ENCODE results near the gene NT5C3A.

The NT5C3A gene

DNA sequence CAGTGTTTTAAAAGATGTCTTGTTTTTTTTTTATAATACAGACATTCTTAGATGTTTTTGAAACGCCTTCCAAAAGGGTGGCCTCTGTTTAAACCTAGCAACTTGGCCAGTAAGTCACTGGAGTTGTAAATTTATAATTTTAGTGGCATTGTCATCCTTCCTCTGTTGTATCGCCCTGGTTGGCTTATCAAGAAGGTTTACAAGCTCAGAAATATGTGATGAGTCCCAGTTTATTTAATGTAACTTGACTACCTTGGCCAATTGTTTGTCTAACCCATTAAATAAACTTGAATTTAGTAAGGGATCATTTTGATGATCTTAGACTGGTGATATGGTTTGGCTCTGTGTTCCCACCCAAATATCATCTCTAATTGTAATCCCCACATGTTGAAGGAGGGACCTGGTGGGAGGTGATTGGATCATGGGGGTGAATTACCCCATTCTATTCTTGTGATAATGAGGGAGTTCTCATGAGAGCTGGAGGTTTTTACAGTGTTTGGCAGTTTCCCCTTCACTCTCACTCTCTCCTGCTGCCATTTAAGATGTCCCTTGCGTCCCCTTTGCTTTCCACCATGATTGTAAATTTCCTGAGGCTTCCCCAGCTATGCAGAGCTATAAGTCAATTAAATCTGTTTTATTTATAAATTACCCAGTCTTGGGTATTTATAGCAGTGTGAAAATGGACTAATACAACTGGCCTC, 13.4 kb upstream of the NT5C3A start:
- no peak for DNase-seq (ENCODE audit: low read depth in 2 of 2)

DNA sequence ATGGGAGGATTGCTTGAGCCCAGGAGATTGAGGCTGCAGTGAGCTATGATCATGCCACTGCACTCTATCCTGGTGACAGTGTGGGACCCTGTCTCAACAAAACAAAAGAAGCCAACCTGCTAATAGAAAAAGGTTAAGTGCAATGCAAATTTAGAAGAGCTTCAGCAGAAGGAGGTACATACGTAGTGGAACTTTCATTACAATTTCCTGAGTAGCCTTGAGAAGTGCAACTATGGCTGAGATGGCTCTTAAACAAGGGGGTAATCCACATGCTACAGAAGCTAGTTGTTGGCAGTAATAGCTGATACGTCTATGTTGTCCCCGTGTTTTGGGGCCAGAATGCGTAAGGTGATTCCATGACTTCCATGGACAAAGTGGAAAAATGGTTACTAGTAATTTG, 10.7 kb upstream of the NT5C3A start:
- no peak for DNase-seq (ENCODE audit: low read depth in 2 of 2)

DNA sequence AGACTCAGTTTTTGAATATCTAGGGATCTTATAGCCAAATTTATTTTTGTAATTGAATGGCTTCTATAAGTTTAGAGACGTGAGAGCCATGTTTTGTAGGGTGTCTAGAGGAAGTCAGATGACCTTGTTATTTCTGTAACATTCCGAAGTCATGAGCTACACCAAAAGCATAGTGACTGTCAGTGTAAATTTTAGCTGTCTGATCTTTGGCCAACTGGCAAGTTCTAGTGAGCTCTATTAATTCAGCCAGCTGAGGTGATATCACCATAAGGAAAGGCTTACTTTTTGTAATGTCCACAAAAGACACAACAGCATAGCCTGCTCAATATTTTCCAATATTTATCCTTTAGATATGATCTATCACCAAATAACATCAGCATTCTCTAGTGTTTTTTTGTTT, 9.9 kb upstream of the NT5C3A start:
- no peak for DNase-seq (ENCODE audit: low read depth in 2 of 2)

DNA sequence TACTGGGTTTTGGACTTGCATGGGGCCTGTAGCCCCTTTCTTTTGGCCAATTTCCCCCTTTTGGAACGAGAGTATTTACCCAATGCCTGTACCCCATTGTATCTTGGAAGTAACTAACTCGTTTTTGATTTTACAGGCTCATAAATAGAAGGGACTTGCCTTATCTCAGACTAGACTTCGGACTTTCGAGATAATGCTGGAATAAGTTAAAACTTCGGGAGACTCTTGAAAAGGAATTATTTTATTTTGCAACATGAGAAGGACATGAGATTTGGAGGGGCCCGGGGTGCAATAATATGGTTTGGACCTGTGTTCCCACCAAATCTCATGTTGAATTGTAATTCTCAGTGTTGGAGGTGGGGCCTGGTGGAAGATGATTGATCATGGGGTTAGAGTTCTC, 8.3 kb upstream of the NT5C3A start:
- DNase-seq (ENCODE audit: low read depth in 2 of 2): no peak

DNA sequence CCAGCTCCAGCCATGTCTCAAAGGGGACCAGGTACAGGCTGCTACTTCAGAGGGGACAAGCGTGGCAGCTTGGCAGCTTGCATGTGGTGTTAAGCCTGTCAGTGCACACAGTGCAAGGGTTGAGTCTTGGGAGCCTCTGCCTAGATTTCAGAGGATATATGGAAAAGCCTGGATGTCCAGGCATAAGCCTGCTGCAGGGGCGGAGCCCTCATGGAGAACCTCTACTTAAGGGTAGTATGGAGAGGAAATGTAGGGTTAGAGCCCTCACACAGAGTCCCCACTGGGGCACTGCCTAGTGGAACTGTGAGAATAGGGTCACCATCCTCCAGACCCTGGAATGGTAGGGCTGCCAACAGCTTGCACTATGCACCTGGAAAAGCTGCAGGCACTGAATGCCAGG, 7.7 kb upstream of the NT5C3A start:
- DNase-seq (ENCODE audit: low read depth in 2 of 2): no peak

DNA sequence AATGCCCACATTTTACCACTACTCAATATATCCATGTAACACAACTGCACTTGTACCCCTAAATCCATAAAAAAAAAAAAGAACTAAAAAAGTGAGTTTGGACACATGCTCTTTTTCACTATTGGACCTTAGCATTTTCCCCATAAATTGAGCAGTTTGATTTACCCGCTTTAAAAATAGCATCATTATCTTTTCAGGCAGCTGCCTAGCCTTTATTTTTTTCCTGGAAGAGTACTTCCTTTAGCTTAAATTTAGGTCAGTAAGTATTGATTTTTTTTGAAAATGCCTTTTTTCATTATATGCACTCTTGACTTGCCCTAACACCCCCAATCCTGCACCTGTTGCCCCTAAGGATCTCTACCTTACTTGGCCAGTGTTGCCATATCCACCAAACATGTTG, 5.3 kb upstream of the NT5C3A start:
- no peak for DNase-seq (ENCODE audit: low read depth in 2 of 2)

DNA sequence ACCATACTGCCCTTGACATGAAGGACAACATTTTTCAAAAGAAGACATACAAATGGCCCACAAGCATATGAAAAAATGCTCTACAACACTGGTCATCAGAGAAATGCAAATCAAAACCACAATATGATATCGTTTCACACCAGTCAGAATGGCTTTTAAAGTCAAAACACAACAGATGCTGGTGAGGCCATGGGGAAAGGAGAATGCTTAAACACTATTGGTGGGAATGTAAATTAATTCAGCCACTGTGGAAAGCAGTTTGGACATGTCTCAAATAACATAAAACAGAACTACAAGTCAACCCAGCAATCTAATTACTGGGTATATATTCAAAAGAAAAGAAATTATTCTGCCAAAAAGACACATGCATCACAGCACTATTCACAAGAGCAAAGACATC, 4.2 kb upstream of the NT5C3A start:
- DNase-seq (ENCODE audit: low read depth in 2 of 2): no peak

DNA sequence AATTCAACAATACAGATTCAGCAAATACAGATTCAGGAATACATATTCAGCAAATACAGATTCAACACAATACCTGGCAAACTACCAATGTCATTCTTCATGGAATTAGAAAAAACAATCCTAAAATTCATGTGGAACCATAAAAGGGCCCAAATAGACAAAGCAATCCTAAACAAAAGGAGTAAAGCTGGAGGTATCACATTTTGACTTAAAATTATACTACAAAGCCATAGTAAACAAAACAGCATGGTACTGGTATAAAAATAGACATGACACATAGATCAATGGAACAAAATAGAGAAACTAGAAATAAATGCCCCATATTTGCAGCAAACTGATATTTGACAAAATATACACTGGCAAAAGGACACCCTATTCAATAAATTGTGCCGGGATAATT, 3.4 kb upstream of the NT5C3A start:
- no peak for DNase-seq (ENCODE audit: low read depth in 2 of 2)

DNA sequence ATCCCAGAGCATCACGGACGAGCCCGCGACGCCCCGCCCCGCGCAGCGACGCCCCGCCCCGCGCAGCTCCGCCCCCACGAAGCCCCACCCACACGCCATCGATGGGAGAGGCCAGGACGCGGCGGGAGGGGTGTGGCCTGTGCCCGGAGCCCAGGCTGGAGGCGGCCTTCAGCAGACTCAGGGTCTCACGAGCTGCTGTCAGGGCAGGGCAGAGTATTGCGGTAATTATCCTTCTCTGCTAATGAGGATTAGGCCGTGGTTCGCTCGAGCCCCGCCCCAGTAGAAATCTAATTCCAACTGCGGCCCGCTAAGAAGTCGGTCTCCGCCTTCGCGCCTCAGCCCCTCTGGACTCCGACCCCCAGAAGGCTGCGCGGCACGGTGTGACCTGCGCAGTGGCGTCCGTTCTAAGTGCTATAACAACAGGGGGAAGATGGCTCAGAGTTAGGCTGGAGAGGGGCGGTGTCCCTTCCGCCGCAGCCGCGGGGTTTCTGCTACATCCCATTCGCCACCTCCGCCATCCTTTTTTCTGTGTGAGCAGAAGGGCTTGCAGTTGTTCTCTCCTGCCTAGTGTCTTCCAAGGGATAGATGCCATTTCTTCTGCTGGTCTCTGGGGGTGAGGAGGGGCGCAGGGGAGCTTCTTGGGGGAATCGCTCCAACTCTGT, 337 bp upstream of the NT5C3A start:
- peak; percentile 84 to 88 for DNase-seq (ENCODE audit: low read depth in 2 of 2)

DNA sequence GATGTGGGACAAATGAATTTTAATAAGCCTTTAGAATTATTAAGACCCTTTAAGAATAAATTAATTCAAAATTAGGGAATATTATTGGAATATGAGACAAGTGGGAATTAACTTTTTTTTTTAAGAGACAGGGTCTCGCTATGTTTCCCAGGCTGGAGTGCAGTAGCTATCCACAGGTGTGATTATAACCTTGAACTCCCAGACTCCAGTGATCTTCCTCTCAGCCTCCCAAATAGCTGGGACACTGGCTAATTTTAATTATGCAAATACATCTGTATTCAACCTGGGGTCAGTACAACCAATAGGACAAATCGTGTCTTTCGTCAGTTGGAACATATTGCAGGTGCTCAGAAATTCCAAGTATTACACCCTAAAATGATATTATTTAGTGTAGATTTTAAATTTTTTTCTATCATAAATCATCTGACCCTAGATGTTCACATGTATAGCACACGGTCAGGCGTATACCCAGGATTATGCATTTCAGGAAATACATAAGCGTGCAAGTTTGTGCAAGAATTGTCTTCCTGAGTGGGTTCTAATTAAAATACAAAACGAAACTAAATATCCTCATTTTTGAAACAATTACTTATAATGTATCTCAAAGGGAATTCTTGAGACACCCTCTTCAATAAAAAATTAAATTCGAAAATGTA, 1.2 kb downstream of the NT5C3A start:
- DNase-seq (ENCODE audit: low read depth in 2 of 2): no peak

DNA sequence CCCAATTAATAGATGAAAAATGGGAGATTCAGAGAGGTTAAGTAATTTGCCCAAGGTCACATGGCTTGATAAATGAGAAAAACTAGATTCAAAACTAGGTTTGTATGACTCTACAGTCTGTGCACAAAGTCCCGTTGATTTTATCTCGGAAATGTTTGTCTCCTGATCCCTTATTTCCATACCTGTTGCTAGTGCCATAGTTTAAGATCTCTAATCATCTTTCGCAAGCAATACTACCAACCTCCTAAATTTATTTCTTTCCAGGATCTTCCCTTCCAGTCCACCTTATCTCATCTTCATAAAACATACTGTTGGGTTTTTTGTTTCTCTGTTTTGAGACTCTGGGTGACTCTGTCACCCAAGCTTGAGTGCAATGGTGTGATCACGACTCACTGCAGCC, 2.9 kb downstream of the NT5C3A start:
- no peak for DNase-seq (ENCODE audit: low read depth in 2 of 2)

DNA sequence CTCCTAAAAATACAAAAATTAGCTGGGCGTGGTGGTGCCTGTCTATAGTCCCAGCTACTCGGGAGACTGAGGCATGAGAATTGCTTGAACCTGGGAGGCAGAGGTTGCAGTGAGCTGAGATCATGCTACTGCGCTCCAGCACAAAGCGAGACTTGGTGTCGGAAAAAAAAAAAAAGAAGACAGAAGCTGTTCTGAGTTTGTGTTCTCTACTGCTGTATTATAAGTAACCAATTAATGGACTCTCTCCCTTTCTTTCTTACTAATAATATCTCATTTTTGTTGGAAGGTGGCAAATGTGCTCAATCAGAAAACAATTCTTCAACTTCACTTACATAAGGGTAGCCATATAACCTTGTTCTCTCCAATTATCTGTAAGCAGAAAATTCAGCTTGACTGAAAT, 7.4 kb downstream of the NT5C3A start:
- DNase-seq (ENCODE audit: low read depth in 2 of 2): no peak

DNA sequence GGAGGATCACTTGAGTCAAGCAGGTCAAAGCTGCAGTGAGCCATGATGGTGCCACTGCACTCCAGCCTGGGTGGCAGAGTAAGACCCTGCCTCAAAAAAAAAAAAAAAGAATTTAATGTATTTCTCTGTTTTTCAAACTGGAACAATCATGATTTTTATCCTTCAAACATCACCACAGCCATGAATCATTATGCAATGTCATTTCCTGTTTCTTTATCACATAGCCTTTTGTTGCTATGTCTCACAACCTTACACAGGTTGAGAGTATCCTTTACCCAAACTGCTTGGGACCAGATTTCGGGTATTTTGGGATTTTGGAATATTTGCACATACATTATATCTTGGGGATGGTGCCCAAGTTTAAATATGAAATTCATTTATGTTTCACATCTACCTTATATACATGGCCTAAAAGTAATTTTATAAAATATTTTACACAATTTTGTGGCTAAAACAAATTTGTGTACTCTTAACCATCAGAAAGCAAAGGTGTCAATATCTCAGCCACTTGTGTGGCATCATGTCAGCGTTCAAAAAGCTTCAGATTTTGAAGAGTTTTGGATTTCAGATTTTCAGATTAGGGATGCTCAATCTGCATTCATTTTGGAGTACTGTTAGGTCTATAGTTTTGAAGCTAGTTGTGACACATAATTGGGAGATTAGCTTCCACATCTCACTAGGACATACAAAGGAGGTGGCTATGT, 8.2 kb downstream of the NT5C3A start:
- DNase-seq (ENCODE audit: low read depth in 2 of 2): no peak

DNA sequence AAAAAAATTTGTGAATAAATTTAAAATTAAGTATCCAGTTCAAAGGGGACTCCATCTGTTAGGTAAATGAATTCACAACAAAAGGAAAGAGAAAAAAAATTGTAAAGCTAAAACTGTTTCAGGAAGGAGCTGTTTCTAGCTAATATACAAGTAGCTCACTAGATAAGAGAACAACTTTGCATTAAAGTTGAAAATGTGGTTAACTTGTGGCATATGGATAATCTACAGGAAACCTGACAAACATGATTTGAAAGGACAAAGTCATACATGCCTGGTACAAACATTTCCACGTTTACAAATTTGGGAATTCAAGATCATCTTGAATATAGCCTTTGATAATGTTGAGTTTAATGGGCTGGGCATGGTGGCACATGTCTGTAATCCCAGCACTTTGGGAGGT, 8.9 kb downstream of the NT5C3A start:
- DNase-seq (ENCODE audit: low read depth in 2 of 2): no peak

DNA sequence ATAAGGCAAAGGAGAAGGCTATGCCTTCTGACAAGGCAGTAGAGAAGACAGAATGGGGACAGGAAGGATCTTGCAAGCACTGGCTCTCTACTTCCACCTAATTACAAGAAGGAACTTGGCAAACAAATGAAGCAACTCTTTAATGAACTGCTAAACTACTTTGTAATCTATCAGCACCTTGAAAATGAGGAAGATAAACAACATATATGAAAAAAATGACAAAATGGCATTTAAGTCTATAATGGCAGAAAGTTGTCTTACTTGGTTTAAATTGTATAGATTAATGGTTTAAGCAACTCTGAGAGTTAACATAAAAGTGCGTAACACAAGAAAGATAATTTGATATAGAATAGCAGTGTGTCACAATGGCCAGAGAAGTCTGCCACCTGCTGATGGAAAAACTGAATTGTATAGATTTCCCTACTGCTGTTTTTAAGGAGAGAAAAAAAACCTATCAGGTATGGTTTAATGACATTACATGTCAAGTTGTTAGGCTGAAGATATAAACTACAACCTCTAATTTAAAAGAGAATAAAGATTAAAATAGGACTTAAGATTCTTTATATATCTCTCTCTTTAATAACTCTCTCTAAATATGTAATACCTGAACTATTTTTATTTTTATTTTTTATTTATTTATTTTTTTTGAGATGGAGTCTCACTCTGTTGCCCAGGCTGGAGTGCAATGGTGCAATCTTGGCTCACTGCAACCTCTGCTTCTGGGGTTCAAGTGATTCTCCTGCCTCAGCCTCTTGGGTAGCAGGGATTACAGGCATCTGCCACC, 11.8 kb downstream of the NT5C3A start:
- no peak for DNase-seq (ENCODE audit: low read depth in 2 of 2)

DNA sequence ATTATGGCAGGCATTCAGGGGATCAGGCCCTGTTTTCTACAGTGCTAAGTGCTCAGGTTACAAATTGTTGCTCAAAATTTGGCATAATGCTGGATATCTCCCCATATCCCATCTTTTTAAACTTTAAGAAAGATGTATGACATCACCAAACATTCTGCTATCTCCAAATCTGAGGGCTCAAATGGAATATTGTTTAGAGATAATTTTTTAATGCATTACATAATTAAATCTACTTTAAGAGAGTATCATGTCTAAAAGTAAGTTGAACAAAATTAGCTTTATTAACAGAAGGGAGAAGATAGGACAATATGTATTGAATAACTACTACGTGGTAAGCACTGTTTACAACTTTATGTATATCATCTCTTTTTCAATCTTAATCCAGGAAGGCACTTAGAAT, 13.9 kb downstream of the NT5C3A start:
- DNase-seq (ENCODE audit: low read depth in 2 of 2): no peak

DNA sequence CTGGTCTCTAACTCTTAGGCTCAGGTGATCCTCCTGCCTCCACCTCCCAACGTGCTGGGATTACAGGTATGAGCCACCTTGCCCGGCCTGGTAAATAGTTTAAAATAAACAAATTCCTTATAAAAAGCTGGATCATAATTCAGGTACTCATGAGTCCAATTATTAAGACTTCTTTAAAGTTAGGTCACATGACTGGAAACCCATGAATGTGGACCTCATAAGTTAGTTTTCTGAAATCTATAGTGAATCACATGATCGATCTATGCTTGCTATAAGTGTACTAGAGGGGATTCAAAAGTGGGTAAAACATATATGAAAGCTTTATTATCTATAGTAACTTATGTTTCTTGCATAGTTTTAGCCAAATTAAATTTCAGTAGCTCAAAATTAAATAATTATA, 14.3 kb downstream of the NT5C3A start:
- DNase-seq (ENCODE audit: low read depth in 2 of 2): no peak

DNA sequence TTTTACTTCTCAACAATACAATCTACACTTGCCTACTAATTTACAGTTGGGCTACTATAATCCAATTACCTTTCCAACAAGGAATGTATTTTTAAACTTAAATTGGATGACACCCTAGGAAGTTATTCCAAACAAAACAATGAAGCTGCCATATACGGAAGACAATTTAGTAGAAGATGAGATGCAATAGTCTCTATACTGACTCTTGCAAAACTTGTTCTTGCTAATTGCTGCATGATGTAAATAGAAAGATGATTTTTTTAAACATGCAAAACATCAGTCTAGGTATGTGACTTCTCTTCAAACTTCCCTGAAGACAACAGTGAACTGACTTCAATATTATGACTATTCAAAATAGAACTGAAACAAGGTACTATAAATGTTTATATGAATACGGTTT, 17.6 kb downstream of the NT5C3A start:
- no peak for DNase-seq (ENCODE audit: low read depth in 2 of 2)

DNA sequence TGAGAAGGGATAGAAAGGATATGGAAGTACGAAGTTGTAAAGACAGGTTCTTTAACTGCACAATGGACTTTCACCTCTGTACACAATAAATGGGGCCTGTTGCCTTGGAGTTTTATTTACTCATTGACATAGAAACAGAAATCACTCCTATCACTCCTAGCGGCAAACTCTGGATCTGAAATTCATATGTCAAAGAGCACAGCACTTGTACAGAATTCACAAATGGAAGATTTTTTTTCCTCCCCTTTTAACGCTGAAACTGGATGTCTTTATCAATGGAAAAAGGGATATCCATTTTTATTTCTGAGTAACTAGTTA, 18.2 kb downstream of the NT5C3A start:
- no peak for DNase-seq (ENCODE audit: low read depth in 2 of 2)

DNA sequence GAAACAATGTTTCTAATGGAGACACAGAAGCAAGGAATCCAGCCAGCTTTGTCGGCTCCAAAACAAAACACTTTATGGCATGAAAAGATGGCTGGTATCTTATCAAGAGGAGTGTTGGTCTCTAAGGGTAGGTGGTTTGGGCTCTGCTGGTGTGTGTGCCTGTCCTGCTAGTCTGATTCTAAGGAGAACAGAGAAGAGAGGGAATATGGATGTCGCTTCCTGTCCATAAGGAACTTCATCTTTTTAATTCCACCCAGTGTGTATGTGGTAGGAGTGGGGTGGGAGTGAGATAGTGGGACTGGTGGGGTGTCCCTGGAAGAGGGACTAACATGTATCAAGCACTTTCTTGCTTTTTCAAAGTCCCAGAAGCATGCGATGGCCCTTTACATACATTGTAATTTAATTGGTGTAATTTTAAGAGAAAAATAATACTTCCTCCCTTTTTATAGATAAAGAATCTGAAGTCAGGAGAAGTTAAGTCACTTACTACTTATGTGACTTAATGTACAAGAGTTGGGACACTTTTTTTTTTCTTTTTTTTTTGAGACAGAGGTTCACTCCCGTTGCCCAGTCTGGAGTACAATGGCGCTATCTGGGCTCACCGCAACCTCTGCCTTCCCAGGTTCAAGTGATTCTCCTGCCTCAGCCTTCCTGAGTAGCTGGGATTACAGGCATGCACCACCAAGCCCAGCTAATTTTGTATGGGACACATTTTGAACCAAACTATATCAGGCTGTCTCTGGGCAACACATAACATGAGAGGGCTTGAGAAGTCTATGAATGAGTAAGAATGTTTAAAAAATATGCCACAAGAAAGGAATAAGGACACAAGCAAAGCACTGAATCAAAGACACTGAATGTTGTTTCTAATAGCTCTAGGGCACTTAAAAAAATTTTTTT, 18.8 kb downstream of the NT5C3A start:
- DNase-seq (ENCODE audit: low read depth in 2 of 2): no peak

All from activated CD4-positive, alpha-beta T cell treated with anti-CD3 and anti-CD28 coated beads for 24 hours (primary cell).